ENCODE data around the gene RAB11FIP3. TPM values are rescaled to one million over a fixed set of nuclear protein-coding genes. Genes with fewer than 3 reads are reported as not detected.

The RAB11FIP3 gene
- total and polyA plus RNA-seq, 10 of the 15 experiments (the other 5 are each of a cell fraction or from before 2014, with no cell fraction given), result 1.2 to 27.3 (median 7.7) TPM

GRCh38 chr16:490768-491167 lies 65.3 kb downstream of the RAB11FIP3 start:
- Histone ChIP-seq H3K9ac (ENCODE audit: control insufficient read depth, insufficient read depth, low read length) (no peak overlapping the region), H3K36me3 (ENCODE audit: control insufficient read depth in 2 of 2, insufficient read depth in 2 of 2, low read length in 1 of 2) (peaks cover 0 to 5% of the 10 kb centered on the region in 2 experiments; a peak in 2 of 4 replicates), H3K4me2 (ENCODE audit: control insufficient read depth, insufficient read depth) (no peak overlapping the region), H3K27ac (ENCODE audit: control insufficient read depth, insufficient read depth) (no peak overlapping the region), H3K4me1 (ENCODE audit: control insufficient read depth, insufficient read depth, low read length) (no peaks in the 10 kb centered on the region), H3K79me2 (ENCODE audit: control insufficient read depth, insufficient read depth, low read length) (no peaks in the 10 kb centered on the region), H3K9me3 (replicated peaks; ENCODE audit: control insufficient read depth, insufficient read depth, low read length) (no peaks in the 10 kb centered on the region), H3K4me3 (no peak overlapping the region), H3K27me3 (replicated peaks in 1 of 2; ENCODE audit: control insufficient read depth in 2 of 2, insufficient read depth in 2 of 2, low read length in 1 of 2) (no peaks in the 10 kb centered on the region), H4K20me1 (ENCODE audit: control insufficient read depth, insufficient read depth) (no peaks in the 10 kb centered on the region), H2AFZ (ENCODE audit: control insufficient read depth, low read depth, low read length) (no peak overlapping the region)
- no peak for FAIRE-seq
- in situ Hi-C loops (cut with MboI), result no loop called here
- ChIA-PET RAD21 (ENCODE audit: unreplicated experiment) (no interaction called here), CTCF (no interaction called here), POLR2A (interaction anchor here (0.5 kb wide), 1 partner anchor 1889 kb away, joined by 3 read pairs; no protein-coding TSS in a partner anchor), SMC1A (ENCODE audit: uncharacterized antibody, unreplicated experiment) (no interaction called here)
- intact Hi-C loops (cut with micrococcal nuclease; ENCODE audit: unreplicated experiment), result loop anchor here (10.0 kb wide), 1 partner anchor 96 kb away; the partner anchor contains the start of gene NME4
- DNase-seq (ENCODE audit: low read depth, low spot score), result no peak
- ATAC-seq, result no peak
- no TSS peak for BruUV-seq (replicated peaks)
- no peak for TF ChIP-seq WRNIP1 (IDR thresholded peaks at IDR 0.05; ENCODE audit: borderline replicate concordance, low read depth, low read length)
- WGBS (ENCODE audit: insufficient coverage, insufficient replicate concordance, low lambda C conversion rate, missing lambda C conversion rate), result 30% methylated on average over 10 of the region's 10 CpGs

DNA sequence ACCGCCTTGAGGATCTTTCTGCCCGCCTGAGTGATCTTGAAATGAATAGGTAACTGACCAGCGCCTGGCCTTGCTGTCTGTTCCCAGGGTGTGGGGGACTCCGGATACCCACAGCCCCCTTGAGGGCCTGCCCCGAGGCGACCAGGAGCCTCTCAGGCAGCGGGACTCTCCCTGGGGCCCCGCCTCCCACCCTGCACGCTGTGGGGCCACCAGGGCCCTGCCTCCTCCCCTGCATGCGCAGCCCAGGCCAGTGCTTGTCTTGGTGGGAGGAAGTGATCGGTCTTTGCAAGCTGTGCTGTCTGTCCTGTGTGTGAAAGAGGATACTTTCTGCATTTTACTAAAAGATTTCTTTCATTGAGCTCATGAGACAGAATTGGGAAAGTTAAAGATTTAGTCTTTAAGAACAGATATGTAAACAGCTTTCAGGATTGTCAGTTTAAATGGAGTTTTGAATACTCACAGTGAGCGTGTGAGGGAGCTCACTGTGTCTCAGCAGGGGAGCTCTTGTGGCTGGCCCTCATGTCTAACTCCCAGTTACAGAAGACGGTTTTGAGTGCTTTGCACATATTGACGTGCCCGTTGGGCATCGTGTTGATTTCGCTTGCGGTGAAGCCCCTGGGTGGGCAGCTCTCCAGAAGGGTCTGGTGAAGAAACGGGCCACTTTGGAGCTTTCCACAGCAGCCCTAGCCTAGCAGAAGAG lies 65.9 kb downstream of the RAB11FIP3 start:
- no peak for ATAC-seq
- no peaks in the 10 kb centered on the region for H3K79me2 ChIP-seq (ENCODE audit: control insufficient read depth, insufficient read depth, low read length)
- no peaks in the 10 kb centered on the region for H3K27me3 ChIP-seq (replicated peaks in 1 of 2; ENCODE audit: control insufficient read depth in 2 of 2, insufficient read depth in 2 of 2, low read length in 1 of 2)
- H3K4me3 ChIP-seq, result no peak overlapping the region
- H3K4me2 ChIP-seq (ENCODE audit: control insufficient read depth, insufficient read depth), result no peak overlapping the region
- no peak for TF ChIP-seq NR2C2 (IDR thresholded peaks at IDR 0.05; ENCODE audit: borderline replicate concordance, control insufficient read depth, insufficient read length, low read depth)
- TF ChIP-seq, protein P1, sequence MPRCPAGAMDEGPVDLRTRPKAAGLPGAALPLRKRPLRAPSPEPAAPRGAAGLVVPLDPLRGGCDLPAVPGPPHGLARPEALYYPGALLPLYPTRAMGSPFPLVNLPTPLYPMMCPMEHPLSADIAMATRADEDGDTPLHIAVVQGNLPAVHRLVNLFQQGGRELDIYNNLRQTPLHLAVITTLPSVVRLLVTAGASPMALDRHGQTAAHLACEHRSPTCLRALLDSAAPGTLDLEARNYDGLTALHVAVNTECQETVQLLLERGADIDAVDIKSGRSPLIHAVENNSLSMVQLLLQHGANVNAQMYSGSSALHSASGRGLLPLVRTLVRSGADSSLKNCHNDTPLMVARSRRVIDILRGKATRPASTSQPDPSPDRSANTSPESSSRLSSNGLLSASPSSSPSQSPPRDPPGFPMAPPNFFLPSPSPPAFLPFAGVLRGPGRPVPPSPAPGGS (IDR thresholded peaks at IDR 0.05; ENCODE audit: borderline replicate concordance, insufficient read depth, low read depth, low read length, poor library complexity, severe bottlenecking), result no peak
- TF ChIP-seq PAX8 (IDR thresholded peaks at IDR 0.05), result no peak
- TF ChIP-seq EZH2 (IDR thresholded peaks at IDR 0.05; ENCODE audit: borderline replicate concordance, control insufficient read depth, low read depth, low read length), result no peak
- no peak for TF ChIP-seq IKZF2 (IDR thresholded peaks at IDR 0.05)
- no peak for TF ChIP-seq SIN3A (IDR thresholded peaks at IDR 0.05; ENCODE audit: low read depth, low read length)
- no peaks in the 10 kb centered on the region for H3K9me3 ChIP-seq (replicated peaks; ENCODE audit: control insufficient read depth, insufficient read depth, low read length)
- no peaks in the 10 kb centered on the region for H3K4me1 ChIP-seq (ENCODE audit: control insufficient read depth, insufficient read depth, low read length)
- no peak overlapping the region for H2AFZ ChIP-seq (ENCODE audit: control insufficient read depth, low read depth, low read length)
- CTCF ChIA-PET, result no interaction called here
- H4K20me1 ChIP-seq (ENCODE audit: control insufficient read depth, insufficient read depth), result no peaks in the 10 kb centered on the region
- whole genome bisulfite sequencing (ENCODE audit: insufficient coverage, insufficient replicate concordance, low lambda C conversion rate, missing lambda C conversion rate), result 56% methylated on average over 19 of the region's 19 CpGs
- H3K27ac ChIP-seq (ENCODE audit: control insufficient read depth, insufficient read depth), result no peak overlapping the region
- DNase-seq (ENCODE audit: low read depth, low spot score), result no peak
- intact Hi-C loops (cut with micrococcal nuclease; ENCODE audit: unreplicated experiment) (loop anchor here (10.0 kb wide), 1 partner anchor 97 kb away; the partner anchor contains the start of gene NME4), in situ Hi-C loops (cut with MboI) (no loop called here)
- POLR2A ChIA-PET, result no interaction called here
- FAIRE-seq, result no peak
- SMC1A ChIA-PET (ENCODE audit: uncharacterized antibody, unreplicated experiment), result no interaction called here
- RAD21 ChIA-PET (ENCODE audit: unreplicated experiment), result no interaction called here
- H3K36me3 ChIP-seq (ENCODE audit: control insufficient read depth in 2 of 2, insufficient read depth in 2 of 2, low read length in 1 of 2), result peaks cover 0 to 4% of the 10 kb centered on the region in 2 experiments; a peak in 3 of 4 replicates
- no peak overlapping the region for H3K9ac ChIP-seq (ENCODE audit: control insufficient read depth, insufficient read depth, low read length)
- no TSS peak for BruUV-seq (replicated peaks)
